HG03108 (cell line): ENCODE data around the gene SIK2.

Experiments
- ATAC-seq: cut with Tn5 transposase; IDR thresholded peaks from one replicate; pipeline ENCODE4 v1.9.1; 2021; ENCODE audit warnings: moderate library complexity; ENCODE audit not compliant: unreplicated experiment

SIK2 gene

GRCh38 chr11:111581341-111581740 is 20.9 kb upstream of the SIK2 start:
- ATAC-seq: no peak

GRCh38 chr11:111582163-111582562 is 20.1 kb upstream of the SIK2 start:
- ATAC-seq: no peak

GRCh38 chr11:111582881-111583280 is 19.4 kb upstream of the SIK2 start:
- no peak for ATAC-seq

GRCh38 chr11:111585371-111585770 is 16.9 kb upstream of the SIK2 start:
- no peak for ATAC-seq

- ATAC-seq: no peak
Measured at GRCh38 chr11:111586388-111586831, 15.8 kb upstream of the SIK2 start.

GRCh38 chr11:111589114-111589513 is 13.1 kb upstream of the SIK2 start:
- no peak for ATAC-seq

- no peak for ATAC-seq
Measured at GRCh38 chr11:111589886-111590499, 12.3 kb upstream of the SIK2 start.

GRCh38 chr11:111591187-111591960 is 10.9 kb upstream of the SIK2 start:
- ATAC-seq: no peak

- ATAC-seq: no peak
Measured at GRCh38 chr11:111592491-111592890, 9.8 kb upstream of the SIK2 start.

- ATAC-seq: no peak
Measured at GRCh38 chr11:111596319-111596718, 5.9 kb upstream of the SIK2 start.

- no peak for ATAC-seq
Measured at GRCh38 chr11:111598148-111598547, 4.1 kb upstream of the SIK2 start.

GRCh38 chr11:111598559-111598958 is 3.7 kb upstream of the SIK2 start:
- no peak for ATAC-seq

- ATAC-seq: no peak
Measured at GRCh38 chr11:111601636-111601978, 642 bp upstream of the SIK2 start.

GRCh38 chr11:111602865-111603610 is 789 bp downstream of the SIK2 start:
- ATAC-seq: no peak

GRCh38 chr11:111603611-111604130 is 1.4 kb downstream of the SIK2 start:
- ATAC-seq: no peak

- no peak for ATAC-seq
Measured at GRCh38 chr11:111604392-111605009, 2.3 kb downstream of the SIK2 start.

GRCh38 chr11:111605681-111606080 is 3.4 kb downstream of the SIK2 start:
- ATAC-seq: no peak

- ATAC-seq: no peak
Measured at GRCh38 chr11:111606986-111607385, 4.7 kb downstream of the SIK2 start.

GRCh38 chr11:111607751-111608150 is 5.5 kb downstream of the SIK2 start:
- ATAC-seq: no peak

- no peak for ATAC-seq
Measured at GRCh38 chr11:111612224-111612623, 10.0 kb downstream of the SIK2 start.

- no peak for ATAC-seq
Measured at GRCh38 chr11:111617286-111617685, 15.0 kb downstream of the SIK2 start.
